Activated CD4-positive, alpha-beta T cell treated with anti-CD3 and anti-CD28 coated beads for 24 hours (primary cell): ENCODE results near the gene CFAP107.

ENCODE experiments used
- DNase-seq, 2 donors: peaks; one replicate each; pipeline ENCODE4 v3.0.0-alpha.2; 2020; ENCODE audit warnings: low read depth in 2 of 2

CFAP107 gene

DNA sequence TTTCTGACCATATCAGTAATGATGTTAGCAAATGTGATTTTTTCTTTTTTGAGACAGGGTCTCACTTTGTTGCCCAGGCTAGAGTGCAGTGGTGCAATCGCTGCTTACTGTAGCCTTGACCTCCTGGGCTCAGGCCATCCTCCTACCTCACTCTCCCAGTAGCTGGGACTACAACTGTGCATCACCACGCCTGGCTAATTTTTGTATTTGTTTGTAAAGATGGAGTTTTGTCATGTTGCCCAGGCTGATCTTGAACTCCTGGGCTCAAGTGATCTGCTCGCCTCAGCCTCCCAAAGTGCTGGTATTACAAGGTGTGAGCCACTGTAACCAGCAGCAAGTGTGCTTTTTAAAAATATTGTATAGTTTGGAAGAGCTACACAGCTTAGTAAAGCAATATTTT lies 4.1 kb upstream of the CFAP107 start:
- DNase-seq, result no peak

DNA sequence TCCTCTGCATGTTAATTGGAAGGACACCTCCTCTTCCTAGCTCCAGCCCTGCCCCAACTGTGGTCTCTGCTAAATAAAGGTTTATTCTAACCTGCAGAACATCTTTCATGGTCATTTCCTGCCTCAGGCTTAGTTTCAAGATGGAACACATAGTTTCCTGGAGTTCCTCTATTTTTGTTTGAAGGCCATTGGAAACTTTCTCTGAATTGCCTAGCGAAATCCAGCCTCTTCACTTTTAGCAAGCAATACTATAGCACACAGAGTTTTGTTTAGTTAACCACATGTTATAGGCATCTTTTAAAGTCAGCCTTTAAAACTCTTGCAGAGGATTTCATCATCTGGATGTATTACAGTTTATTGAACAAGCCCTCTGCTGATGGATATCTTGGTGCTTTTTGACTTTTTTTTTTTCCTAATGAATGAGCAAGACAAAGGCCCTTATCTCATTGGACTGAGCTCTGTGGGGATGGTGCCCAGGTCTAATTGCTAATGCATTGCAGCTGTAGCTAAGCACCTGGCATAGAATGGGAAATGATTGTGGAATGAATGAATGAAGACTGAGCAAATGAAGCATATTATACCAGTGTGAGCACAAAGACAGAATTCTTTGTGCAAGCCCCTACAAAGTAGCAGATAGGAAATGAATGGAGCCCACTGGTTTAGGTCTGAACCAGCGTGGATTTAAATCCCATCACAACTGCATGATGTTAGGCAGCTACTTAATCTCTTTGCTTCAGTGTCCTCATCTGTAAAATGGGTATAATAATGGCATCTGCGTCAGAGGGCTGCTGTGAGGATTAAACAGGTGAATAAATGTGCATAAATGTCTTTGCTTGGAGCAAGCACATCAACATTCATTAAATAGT lies 641 bp upstream of the CFAP107 start:
- no peak for DNase-seq

DNA sequence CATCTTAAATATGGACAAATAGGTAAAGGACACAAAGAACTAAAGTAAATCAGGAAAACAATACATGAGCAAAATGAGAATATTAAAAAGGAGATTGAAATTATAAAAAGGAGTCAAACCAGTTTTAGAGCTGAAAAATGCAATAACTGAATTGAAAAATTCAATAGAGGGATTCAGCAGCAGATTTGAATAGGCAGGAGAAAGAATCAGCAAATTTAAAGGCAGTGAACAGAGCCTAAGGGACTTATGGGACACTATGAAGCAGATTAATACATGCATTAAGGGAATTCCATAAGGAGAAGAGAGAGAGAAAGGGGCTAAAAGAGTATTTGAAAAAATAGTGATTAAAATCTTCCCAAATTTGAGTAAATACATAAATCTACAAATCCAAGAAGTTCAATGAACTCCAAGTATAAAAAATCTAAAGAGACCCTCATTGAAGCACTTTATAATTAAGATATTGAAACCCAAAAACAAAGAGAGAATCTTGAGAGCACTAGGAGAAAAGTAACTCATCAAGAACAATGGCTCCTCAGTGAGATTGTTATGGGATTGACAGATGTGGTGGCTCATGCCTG lies 2.9 kb downstream of the CFAP107 start:
- DNase-seq, result no peak

DNA sequence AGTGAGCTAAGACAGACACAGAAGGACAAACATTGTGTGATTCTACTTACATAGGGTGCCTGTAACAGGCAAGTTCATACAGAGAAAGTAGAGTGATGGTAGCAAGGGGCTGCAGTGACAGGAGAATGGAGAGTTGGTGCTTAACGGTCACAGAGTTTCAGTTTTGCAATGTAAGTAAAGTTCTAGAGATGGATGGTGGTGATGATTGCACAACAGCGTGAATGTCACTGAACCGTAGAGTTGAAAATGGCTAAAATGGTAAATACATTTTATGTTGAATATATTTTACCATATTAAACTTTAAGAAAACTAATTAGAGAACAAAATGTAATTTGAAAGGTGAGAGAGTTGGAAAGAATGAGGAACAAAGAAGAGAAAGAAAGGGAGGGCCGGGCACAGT lies 8.7 kb downstream of the CFAP107 start:
- no peak for DNase-seq

DNA sequence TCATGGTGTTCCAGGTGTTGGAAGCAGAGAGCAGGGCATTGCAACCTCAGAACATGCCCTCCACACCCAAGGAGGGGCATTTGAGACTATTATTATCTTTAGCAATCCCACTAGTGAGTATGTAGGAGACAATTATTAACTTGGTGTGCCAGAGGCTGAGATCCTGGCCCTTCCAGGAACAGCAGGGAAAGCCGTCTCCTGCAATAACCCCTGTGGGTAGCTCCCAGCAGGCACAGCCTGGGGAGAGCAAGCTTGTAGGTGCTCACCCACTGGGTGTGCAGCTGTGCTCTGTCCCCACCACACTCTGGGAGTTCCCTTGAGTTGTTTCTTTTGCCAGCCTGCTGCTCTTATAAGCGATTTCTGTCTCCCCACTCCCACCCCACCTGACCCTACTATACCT lies 10.3 kb downstream of the CFAP107 start:
- DNase-seq, result no peak

DNA sequence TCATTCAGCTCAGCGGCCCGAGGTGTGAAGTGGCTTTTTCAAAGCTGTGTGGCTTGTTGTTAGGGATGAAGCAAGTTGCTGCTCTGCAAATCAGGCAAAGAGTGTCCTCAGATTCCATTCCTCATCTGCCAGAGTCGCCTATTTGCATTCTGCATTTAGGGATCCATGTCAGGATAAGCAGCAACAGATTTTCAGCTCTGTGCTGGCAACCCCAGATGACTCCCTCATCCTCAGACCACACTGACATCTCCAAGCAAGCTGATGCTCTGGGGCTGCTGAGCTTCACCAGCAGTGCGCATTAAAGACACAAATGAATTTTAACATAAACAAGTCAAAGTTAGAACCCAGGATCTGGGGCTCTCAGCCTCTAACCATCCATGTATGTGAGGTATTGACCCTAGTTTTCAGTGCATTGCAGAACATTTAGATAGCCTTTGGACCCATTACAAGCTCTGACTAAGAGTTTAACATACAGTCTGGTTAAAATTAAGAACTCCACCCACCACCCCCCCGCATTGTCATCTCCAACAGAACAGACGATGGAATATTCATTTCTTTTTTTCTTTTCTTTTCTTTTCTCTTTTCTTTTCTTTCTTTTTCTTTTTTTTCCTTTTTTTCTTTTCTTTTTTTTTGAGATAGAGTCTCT lies 10.9 kb downstream of the CFAP107 start:
- no peak for DNase-seq

DNA sequence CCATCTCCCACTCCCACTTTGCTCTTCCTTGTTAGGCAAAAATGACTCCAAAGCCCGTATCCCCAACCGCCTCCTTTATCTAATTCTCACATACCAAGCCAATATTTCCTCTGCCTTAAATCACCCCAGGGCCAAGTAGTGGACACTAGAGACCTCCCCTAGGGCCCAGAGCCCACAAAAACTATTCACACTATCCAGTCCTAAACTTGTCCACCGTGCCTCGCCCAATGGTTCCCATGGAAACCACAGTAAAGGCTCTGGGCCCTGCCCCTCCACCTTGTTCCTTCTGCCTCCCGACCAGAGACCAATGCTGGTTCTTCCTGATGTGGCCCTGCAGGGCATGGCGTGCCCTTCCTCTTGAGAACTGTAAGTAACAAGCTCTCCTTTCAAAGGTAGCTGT lies 11.8 kb downstream of the CFAP107 start:
- DNase-seq, result no peak

DNA sequence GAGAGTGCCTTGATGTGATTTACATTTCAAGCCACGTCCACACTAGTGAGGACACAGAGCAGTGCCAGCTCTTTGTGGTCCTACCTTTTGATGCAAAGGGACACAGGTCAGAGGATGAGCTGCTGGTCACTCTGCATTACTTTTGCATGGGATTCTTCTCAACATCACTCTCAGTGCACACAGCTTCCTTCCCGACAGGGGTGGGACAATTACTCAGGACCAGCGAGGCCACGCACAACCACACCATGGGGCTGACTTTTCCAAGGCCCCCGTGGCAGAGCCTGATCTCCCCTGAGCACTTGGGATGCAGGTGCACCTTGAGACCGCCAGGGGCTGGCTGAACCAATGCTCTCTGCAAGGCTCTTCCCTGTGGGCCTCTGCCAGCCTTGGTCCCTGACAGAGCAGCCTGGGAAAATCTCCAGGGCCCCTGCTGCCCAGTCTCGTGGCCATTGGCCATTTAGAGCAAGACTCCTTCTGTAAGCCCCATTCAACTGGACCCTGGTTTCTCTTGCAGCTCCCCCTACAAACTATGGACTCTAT lies 14.3 kb downstream of the CFAP107 start:
- no peak for DNase-seq

DNA sequence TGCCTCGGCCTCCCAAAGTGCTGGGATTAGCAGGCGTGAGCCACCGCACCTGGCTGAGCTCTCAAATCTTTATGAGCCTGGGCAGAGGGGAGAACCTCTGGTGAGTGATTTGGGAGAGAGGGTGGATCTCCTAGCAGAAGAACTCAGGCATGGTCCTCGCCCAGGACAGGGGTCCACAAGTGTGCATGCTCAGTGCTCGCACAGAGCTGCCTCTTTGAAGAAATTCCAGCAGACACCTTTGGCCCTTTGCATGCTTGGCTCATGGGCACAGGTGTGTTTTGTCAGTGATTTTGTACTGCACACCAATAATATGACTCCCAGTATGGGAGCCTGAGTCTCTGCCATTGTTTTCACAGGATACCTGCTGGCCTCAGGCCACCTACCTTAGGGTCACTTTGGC lies 15.8 kb downstream of the CFAP107 start:
- DNase-seq, result no peak

DNA sequence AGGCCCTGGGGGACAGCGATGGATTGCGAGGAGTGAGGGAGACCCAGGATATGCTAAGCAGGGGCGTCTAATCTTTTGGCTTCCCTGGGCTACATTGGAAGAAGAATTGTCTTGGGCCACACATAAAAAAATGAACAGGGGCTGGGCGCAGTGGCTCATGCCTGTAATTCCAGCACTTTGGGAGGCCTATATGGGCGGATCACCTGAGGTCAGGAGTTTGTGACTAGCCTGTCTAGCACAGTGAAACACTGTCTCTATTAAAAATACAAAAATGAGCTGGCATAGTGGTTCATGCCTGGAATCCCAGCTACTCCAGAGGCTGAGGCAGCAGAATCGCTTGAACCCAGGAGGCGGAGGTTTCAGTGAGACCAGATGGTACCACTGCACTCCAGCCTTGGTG lies 16.8 kb downstream of the CFAP107 start:
- DNase-seq, result no peak

DNA sequence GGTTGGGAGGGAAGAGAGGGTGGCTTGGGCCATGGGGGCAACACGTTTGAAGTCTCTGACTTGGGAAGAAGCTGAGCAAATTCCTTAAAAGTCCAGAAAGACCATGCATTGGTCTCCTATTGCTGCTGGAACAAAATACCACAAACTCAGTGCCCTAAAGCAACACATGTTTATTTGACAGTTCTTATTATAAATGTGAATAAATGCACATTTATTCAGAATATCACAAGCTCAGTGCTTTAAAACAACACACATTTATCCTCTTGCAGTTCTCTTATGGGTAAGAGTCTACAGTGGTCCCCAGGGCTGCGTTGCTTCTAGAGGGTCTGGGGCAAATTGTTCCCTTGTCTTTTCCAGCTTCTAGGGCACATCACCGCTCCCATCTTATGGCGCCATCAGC lies 17.5 kb downstream of the CFAP107 start:
- DNase-seq, result no peak

DNA sequence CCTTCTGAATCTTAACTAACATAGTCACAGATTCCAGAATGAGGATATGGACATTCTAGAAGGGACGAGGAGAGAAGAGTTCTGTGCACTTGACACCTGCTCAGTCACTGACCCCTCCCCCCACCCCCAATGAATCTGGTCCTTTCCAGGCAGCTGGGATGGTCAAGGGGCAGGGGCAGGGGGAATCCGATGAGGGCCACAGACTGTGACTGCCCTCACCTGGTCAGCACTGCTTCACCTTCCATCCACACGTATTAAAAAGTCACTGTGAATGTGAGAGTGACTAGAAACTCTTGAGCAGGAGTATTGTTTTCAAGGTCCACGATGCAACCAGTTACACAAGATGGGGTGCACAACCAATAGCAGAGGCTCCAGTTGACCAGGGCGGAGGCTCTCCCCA lies 18.0 kb downstream of the CFAP107 start:
- no peak for DNase-seq

DNA sequence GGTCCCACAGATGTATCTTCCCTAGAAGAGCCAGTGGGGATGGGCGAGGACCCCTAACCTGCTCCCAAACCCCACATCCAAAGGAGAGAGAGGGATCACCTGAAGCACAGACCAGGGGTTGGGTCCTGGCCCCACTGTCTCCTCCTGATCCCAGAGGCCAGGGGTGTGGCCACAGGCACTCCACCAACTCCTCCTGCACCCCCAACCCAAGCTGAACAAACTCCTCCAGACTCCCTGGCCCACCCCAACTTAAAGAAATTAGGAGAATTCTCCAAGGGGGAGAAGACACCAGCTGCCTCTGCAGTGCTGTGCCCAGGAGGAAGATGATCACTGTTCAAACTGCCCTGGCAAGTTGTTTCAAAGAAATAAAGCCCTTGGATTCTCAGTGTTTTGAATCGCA lies 23.0 kb downstream of the CFAP107 start:
- no peak for DNase-seq

DNA sequence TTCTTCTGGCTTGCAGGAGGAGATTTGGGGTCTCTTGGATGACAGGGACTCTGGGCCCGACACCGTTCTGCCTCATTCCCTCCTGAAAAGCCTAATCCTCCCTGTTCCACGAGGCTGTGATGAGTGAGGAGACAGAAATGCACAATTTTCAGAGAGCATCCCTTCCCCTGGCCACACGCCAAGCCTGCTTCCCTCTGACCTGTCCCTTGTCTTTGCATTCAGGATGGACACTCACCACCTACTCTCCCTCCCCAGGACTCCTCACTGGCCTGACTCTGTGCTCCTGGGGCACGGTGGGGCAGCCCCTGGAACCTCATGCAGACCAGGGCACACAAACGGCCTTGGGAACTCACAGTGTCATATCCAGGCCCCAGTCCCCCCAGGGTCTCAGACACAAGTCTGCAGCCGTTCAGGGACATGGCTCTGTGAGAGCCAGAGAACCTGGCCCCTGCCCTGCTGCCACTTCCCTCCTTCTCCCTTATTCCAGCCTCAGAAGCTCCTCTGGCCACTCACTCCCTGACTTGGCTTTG lies 24.0 kb downstream of the CFAP107 start:
- no peak for DNase-seq

DNA sequence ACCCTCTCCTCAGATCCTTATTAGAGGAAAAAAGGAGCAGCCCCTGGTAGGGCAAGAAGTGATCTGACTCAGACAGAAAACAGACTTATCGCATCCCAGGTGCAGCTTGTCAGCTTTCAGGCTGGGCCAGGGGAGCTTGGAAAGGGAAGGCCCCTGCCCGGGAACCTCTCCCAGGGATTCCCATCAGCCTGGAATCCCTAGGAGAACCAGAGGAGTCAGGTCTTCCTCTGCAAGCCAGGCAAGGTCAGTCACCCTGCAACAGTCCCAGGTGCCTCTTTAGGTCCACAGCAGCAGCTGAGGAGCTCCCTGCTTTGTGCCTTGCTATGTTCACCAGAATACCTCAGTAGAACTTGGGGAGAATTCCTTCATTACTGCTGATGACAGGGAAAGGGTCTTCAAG lies 24.6 kb downstream of the CFAP107 start:
- no peak for DNase-seq

DNA sequence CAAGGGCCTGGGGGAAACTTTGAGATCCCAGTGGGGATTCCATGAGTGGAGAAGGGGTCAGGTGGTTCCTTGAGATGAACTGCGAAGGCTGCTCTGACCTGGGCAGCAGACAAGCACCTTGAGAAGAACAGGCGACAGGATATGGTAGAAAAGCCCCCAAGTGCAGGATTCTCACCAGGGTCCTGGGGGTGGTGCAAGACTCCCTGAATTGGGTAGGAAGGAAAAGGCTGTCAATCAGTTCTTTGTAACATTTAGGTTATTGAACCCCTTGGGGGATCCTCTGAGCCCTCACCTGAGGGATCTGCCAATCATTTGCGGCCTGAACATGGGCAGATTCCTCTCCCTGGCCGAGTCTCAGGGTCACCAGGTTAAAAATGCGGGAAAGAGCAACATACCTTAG lies 25.2 kb downstream of the CFAP107 start:
- no peak for DNase-seq

DNA sequence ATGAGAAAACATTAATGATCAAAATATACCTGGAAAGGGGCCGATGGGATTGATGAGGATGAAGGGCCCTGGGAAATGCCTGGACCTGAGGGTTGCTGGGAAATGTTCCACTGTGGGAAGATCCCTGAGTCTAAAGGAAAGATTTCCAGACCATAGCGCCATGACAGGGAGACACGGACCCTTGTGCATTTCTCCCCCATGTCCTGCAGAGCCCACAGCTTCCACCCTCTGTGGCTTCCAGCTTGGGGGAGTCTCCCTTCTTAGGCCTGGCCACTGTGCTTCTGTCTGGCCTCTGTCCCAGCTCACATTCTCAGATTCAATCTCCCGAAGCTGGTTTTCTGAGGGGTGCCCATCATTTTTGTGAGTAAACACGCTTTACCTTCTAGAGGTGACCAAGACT lies 26.5 kb downstream of the CFAP107 start:
- no peak for DNase-seq

DNA sequence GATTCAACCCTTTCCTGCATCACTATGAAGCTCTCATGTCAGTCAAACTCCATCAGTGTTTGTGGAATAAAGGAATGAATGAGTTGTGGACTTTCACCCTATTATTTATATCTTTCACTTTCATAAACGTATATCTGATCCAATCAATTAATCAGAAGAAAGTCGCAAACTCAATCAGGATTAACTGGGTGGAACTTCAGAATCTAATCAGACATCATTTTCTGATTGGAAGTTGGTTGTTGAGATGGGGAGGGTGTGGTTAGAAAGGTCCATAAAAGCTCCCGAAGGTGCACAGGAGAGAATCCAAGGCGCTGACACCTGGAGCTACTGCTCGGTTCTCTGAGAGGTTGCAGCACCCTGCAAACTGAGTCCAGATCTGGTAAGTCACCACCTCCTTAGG lies 27.4 kb downstream of the CFAP107 start, which contains the start of gene PRAMEF12:
Gene PRAMEF12 (plus strand): TSS at position 301 of the 400 bp plus-strand sequence. CDS start 1,130 bp downstream, outside the sequence.
- DNase-seq, result no peak

DNA sequence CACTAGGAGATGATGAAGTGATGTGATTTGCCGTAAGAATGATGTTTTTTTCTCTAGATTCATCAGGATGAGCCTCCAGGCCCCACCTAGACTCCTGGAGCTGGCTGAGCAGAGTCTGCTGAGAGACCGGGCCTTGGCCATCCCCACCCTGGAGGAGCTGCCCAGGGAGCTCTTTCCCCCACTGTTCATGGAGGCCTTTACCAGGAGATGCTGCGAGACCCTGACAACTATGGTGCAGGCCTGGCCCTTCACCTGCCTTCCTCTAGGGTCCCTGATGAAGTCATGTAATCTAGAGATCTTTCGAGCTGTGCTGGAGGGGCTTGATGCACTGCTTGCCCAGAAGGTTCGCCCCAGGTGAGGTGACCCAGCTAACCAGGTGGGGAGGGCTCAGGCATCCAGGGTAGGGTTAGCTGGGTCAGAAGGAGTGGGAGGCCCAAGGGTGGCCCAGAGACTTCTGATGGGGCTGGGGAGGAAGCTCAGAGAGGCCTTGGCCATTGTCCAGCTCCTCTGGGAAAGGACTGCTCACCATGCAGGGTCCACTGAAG lies 28.9 kb downstream of the CFAP107 start:
- no peak for DNase-seq

DNA sequence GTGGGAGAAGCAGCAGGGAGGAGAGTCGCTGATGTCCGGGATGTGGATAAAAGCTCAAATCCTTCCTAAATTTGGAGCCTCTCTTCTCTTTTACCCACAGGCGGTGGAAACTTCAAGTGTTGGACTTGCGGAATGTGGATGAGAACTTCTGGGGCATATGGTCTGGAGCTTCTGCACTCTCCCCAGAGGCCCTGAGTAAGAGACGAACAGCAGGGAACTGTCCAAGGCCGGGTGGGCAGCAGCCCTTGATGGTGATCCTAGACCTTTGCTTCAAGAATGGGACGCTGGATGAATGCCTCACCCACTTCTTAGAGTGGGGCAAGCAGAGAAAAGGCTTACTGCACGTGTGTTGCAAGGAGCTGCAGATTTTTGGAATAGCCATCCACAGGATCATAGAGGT lies 29.4 kb downstream of the CFAP107 start:
- no peak for DNase-seq

DNA sequence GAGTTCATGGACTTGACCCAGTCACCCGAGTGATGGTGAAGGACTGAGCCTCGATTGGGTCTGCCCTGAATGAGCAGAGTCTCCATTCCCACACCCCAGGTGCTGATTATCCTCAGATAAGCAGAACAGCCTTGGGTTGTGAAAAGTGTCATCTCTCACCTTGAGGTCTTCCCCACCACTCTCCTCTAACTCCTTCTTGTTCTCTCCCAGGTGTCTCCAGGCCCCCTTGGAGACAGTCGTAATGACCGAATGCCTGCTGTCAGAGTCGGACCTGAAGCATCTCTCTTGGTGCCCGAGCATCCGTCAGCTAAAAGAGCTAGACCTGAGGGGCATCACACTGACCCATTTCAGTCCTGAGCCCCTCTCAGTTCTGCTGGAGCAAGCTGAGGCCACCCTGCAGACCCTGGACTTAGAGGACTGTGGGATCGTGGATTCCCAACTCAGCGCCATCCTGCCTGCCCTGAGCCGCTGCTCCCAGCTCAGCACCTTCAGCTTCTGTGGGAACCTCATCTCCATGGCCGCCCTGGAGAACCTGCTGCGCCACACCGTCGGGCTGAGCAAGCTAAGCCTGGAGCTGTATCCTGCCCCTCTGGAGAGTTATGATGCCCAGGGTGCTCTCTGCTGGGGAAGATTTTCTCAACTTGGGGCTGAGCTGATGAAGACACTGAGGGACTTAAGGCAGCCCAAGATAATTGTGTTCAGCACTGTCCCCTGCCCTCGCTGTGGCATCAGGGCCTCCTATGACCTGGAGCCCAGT lies 31.0 kb downstream of the CFAP107 start:
- no peak for DNase-seq
